CD4-positive, alpha-beta T cell treated with Interleukin-12 subunit alpha and Interleukin-12 subunit beta, for 1 hour (primary cell): ENCODE measurements around the gene PPP1R12C.

ENCODE experiments used
- DNase-seq: peaks from one replicate; pipeline ENCODE4 v3.0.0-alpha.2; 2020

The PPP1R12C gene

DNA sequence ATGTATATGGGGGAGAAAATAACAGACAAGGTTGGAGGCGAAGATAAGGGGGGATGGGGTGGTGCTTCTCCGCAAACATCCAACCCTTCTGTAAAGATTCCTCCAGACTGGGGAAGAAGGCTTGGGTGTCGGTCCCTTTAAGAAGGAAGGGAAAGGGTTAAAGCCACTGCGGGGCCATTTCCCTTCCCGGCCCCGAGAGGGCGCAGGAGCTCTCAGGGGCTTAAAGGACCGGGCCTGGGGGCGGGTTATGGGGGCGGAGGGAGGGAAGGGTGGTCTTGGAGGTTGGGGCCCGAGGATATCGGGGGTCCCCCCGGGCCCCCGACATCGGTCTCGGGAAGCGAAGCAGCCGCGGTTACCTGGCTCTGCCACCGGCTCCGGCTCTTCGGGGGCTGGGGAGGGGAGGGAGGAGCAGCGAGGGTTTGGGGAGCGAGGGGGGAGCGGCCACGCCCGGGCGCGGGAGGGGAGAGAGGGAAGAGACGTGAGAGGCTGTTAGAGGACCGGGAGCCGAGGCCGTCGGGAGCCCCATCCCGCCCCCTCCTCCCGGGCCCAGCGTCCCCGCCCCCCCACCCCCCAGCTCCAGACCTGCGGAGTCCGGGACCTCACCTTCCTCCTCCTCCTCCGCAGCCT lies 28.8 kb upstream of the PPP1R12C start:
- DNase-seq, result peak; percentile 26

DNA sequence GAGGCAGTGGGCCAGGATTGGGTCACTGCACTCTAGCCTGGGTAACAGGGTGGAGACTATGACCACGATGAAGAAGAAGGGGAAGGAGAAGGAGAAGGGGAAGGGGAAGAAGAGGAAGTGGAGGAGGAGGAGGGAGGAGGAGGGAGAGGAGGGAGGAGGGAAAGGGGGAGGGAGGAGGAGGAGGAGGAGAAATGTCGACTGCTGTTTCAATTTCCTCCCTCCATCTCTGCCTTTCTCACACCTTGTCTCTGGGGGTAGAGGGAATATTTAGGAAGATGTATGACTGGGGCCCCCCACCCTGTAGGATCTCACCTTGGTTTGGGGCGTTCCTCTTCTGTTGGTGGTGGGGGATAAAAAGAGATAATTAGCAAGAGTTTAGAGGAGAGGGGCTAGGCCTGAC lies 27.8 kb upstream of the PPP1R12C start:
- no peak for DNase-seq

DNA sequence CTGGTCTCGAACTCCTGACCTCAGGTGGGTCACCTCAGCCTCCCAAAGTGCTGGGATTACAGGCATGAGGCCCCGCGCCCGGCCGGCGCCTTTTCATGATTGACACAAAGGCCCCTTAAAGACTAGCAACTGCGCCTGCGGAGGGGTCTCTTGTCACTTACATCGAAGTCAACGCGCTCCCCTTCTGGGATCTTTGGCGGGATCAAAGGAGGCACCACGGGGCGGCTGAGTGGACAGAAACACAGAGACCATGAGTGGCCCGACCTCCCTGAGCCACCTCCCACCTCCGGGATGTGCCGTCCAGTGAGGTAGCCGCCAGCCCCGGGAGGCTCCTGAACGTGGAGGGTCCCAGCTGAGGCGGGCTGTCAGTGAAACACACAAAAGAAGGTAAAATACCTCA lies 24.3 kb upstream of the PPP1R12C start:
- DNase-seq, result no peak

DNA sequence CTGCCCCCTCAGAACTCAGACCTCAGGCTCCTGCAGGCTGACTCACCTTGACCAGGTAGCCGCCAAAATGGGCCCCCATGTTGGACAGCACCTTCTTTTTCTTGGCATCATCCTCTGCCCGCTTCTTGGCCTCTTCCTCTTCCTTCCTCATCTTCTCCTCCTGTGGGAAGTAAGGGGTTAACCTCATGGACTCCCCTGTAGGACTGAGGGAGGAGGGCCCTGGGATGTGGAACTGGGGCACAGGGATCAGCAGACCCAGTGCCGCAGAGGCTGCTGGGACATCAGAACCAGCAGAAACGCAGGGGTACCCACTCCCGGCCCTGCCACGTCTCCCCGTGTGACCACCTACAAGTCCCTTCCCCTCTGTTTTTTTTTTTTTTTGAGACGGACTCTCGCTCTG lies 20.5 kb upstream of the PPP1R12C start:
- no peak for DNase-seq

DNA sequence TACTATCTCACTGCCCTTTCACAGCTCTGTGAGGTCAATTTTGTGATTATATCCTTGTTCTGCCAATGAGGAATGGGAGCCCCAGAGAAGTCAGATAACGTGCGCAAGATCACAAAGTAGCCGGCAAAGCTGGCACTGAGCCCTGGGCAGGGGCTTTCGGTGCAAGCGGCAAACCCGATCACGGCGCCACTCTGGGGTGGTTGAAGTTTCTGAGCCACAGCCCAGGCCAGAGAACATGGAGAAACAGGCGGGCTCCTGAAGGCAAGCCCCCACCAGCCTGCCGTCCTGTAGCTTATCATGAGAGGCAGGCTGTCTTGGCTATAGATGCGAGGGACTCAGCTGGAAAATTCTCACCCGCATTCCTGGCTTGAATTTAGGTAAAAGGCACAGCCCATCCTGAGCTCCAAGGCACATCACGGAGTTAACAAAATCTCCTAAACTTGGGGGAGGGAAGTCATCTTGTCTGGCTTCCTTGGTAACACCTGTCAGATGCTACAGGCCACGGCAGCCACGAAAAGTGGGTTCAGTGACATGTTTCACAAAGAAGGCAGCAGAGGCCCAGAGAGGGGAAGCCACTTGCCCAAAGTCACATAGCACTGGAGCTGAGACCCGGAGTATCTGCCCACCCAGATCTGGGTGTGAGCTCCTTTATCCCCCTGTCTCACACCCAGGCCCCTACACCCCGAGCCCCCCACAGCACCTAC lies 19.1 kb upstream of the PPP1R12C start:
- no peak for DNase-seq

DNA sequence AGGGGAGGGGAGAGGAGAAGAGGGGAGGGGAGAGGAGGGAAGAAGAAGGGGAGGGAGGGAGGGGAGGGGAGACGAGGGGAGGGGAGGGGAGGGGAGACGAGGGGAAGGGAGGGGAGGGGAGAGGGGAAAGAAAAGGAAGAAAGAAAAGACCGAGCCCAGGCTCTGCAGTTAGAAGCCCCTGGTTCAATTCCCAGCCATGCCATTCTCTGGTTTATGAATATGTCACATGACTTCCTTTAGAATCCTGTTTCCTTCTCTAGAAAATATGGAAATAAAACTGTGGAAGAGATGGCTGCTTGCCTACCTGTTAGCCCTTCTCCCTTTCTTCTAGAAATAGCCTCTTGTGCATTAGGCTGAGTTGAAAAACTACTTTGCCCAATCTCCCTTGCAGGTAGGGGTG lies 17.3 kb upstream of the PPP1R12C start:
- no peak for DNase-seq

DNA sequence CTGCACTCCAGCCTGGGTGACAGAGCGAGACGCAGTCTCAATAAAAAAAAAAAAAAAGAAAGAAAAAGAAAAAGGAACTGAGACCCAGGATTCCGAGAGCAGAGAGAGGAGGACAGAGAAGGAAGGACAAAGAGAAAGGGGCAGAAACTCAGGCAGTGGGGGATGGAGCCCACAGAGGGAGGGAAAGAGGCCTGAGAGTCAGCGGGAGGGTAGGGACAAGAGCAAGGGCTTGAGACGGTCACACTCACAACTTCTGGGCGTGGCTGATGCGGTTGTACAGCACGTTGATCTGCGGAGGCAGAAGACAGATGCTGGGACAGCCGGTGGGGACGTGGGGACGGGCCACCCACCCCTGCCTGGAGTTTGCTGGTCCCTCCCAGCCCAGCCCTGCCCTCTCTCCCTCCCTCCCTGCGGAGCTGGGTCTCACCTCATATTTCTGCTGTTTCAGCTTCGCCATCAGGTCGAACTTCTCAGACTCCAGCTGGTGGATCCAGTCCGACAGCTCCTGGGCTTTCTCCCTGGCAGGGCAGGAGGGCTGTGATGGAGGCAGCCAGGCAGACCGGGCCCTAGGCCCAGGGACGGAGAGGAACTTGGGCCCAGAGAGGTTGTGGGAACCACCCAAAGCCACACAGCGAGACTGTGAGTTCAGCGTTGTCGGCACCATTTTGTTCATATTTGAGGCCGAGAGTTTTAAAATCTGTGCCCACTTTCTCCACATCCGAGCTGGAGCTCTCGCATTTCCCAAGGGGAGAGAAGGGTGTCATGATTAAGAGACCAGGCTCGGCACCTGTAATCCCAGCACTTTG lies 16.4 kb upstream of the PPP1R12C start:
- no peak for DNase-seq

DNA sequence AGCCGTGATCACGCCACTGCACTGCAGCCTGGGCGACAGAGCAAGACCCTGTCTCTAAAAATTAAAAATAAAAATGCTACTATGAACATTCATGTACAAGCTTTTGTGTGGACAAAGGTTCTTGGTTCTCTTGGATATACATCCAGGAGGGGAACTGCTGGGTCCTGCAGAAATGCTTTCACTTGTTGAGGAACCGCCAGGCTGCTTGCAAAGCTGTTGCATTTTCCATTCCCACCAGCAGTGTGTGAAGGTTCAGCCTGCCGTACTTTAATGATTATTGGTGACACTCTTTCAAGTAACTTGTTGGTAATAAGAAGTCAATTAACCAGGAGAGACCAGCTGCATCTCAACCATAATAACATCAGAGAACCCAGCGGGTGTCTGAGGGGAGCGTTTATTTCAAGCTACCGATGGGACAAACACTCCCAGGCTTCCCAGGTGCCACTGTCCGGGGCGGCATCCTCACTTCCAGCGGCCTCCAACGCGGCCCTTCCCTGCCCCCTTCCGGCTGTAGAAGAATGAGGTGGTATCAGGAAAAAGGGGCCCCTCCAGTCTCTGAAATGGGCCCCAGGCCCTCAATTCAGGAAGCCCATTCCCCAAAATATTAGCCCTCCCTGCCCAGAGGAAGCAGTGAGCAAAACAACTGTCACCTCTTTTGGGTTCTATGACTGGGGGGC lies 15.2 kb upstream of the PPP1R12C start:
- DNase-seq, result no peak

DNA sequence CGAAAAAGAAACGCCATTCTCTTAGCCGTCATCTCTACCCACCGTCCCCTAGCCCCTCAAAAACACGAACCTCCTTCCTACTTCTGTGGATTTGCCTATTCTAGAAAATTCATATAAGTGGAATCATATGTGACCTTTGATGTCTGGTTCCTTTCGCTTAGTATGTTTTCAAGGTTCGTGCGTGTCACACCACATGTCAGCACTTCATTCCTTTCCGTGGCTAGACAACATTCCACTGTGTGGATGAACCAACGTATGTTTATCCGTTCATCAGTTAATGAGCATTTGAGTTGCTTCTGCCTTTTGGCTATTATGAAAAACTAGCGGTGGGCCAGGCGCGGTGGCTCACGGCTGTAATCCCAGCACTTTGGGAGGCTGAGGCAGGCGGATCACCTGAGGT lies 14.0 kb upstream of the PPP1R12C start:
- no peak for DNase-seq

DNA sequence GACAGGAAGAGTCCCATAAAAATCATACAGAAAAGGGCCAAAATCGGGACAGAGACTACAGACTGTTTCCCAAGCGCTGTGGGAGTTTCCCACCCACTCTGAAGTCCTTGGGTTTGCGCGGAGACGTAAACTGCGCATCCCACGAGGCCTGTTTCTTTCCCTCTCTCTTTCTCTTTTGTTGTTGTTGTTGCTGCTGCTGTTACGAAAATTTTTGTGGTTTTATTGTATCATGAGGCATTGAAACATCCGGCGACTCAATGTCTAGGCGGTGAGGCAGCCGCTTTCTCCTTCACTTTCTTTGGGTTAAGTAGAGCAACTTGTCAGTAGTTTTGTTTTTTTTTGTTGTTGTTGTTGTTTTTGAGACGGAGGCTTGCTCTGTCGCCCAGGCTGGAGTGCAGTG lies 1.6 kb upstream of the PPP1R12C start:
- DNase-seq, result no peak

DNA sequence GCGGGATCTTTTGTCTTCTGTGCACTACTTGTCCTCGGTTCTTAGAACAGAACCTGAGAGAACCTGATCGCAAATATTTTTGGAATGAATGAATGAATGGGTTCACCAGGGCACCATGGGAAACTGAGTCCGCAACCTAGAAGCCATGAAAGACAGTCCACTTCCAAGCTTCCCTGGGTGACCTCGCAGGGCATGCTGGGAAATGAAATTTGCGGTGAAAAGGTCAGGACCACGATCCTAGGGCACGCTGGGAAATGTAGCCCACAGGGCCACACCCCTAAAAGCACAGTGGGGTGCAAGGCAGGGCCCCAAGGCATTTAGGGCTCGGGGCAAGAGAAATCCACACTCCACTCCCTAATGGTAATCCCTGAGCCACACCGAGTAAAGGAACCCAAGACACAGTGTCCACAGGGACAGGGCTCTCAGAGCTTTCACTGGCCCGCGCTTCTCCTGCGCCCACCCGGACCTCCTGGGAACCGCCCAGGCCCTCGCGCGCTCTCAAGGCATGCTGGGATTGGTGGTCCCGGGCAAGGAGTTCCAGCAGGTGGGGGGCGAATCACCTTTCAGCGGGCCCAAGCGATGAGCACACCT lies 1.1 kb upstream of the PPP1R12C start:
- peak; percentile 28 for DNase-seq

DNA sequence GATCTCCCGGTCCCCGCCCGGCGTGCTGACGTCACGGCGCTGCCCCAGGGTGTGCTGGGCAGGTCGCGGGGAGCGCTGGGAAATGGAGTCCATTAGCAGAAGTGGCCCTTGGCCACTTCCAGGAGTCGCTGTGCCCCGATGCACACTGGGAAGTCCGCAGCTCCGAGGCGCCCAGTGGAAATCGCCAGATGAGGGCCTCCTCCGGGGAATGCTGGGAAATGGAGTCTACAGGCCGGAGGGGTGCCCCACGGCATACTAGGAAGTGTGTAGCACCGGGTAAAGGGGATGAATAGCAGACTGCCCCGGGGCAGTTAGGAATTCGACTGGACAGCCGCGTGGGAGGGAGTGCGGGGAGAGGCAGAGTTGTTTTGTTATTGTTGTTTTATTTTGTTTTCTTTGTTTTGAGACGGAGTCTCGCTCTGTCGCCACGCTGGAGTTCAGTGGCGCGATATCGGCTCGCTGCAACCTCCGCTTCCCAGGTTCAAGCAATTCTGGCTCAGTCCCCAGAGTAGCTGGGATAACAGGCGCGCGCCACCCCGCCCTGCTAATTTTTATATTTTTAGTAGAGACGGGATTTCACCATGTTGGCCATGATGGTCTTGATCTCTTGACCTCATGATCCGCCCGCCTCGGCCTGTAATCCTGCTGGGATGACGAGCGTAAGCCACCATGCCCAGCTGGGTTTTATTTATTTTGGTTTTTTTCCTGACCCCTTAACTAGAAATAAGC lies 390 bp upstream of the PPP1R12C start:
- peak; percentile 98 for DNase-seq

DNA sequence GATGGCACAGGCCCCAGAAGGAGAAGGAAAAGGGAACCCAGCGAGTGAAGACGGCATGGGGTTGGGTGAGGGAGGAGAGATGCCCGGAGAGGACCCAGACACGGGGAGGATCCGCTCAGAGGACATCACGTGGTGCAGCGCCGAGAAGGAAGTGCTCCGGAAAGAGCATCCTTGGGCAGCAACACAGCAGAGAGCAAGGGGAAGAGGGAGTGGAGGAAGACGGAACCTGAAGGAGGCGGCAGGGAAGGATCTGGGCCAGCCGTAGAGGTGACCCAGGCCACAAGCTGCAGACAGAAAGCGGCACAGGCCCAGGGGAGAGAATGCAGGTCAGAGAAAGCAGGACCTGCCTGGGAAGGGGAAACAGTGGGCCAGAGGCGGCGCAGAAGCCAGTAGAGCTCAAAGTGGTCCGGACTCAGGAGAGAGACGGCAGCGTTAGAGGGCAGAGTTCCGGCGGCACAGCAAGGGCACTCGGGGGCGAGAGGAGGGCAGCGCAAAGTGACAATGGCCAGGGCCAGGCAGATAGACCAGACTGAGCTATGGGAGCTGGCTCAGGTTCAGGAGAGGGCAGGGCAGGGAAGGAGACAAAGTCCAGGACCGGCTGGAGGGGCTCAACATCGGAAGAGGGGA lies 1.1 kb downstream of the PPP1R12C start:
- peak; percentile 65 for DNase-seq

DNA sequence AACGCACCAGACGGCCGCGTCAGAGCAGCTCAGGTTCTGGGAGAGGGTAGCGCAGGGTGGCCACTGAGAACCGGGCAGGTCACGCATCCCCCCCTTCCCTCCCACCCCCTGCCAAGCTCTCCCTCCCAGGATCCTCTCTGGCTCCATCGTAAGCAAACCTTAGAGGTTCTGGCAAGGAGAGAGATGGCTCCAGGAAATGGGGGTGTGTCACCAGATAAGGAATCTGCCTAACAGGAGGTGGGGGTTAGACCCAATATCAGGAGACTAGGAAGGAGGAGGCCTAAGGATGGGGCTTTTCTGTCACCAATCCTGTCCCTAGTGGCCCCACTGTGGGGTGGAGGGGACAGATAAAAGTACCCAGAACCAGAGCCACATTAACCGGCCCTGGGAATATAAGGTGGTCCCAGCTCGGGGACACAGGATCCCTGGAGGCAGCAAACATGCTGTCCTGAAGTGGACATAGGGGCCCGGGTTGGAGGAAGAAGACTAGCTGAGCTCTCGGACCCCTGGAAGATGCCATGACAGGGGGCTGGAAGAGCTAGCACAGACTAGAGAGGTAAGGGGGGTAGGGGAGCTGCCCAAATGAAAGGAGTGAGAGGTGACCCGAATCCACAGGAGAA lies 1.9 kb downstream of the PPP1R12C start:
- no peak for DNase-seq

DNA sequence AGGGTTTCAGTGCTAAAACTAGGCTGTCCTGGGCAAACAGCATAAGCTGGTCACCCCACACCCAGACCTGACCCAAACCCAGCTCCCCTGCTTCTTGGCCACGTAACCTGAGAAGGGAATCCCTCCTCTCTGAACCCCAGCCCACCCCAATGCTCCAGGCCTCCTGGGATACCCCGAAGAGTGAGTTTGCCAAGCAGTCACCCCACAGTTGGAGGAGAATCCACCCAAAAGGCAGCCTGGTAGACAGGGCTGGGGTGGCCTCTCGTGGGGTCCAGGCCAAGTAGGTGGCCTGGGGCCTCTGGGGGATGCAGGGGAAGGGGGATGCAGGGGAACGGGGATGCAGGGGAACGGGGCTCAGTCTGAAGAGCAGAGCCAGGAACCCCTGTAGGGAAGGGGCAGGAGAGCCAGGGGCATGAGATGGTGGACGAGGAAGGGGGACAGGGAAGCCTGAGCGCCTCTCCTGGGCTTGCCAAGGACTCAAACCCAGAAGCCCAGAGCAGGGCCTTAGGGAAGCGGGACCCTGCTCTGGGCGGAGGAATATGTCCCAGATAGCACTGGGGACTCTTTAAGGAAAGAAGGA lies 2.8 kb downstream of the PPP1R12C start:
- DNase-seq, result no peak

DNA sequence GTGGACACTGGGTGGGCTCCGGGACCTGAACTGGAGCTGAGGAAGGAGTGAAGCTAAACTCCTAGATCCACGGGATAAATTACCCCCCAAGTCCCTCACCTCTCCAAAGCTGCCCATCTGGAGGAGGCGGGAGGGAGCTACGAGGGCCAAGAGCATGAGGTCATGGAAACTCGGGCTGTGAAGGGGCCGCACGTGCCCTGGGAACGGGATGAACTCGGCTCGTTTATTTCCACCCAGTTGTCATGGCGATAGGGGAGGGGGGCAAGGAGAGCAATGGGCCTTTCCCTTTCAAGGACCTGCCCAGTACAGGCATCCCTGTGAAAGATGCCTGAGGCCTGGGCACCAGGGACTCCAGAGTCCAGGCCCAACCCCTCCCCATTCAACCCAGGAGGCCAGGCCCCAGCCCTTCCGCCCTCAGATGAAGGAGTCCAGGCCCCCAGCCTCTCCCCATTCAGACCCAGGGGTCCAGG lies 3.8 kb downstream of the PPP1R12C start:
- no peak for DNase-seq

DNA sequence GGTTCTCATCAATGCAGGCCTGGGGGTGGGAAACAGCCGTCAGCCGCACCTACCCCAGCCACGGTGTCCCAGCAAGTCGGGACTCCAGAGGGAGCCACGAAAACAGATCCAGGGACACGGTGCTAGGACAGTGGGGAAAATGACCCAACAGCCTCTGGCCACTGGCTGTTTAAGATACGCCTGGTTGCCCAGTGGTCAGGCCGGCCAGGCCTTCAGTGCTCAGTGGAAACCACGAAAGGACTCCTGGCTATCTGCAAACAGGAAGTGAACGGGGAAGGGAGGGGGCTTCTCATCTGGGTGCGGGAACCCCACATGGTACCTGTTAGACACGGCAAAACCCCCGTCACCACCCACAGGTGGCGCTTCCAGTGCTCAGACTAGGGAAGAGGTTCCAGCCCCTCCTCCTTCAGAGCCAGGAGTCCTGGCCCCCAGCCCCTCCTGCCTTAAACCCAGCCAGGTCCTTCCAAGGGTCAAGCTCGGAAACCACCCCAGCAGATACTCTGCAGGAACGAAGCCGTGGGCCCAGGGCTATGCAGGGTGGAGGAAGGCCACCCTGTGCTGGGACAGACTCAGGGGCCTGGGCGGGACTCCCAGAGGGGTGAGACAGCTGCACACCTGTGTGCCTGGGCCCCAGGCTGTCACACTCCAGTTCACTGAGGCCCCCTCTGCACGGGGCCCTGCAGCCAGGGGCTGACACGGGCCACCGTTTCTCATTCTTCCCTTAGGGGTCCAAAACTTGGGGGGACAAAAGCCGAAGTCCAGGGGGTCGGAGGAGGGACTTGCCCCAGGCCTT lies 4.5 kb downstream of the PPP1R12C start:
- no peak for DNase-seq

DNA sequence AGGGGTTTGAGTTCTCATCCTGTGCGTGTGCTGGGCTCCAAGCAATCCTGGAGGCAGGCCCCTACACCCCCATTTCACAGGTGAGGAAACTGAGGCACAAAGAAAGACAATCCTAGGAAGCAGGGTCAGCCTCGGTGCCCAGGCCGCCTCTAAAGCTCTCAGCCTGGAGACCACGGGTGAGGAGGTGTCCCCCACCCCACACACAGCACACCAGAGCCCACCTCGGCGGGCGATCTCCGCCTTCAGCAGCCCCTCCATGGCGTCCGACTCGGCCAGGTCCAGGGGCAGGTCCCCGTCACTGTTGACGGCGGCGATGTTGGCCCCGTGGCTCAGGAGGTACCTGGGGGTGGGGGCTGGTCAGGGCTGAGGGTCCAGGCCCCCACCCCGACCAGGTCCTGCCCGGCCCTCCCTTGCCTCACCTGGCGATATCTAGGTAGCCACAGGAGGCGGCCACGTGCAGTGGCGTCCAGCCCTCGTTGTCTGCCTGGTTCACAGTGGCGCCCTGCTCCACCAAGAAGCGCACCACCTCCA lies 5.1 kb downstream of the PPP1R12C start:
- DNase-seq, result no peak

DNA sequence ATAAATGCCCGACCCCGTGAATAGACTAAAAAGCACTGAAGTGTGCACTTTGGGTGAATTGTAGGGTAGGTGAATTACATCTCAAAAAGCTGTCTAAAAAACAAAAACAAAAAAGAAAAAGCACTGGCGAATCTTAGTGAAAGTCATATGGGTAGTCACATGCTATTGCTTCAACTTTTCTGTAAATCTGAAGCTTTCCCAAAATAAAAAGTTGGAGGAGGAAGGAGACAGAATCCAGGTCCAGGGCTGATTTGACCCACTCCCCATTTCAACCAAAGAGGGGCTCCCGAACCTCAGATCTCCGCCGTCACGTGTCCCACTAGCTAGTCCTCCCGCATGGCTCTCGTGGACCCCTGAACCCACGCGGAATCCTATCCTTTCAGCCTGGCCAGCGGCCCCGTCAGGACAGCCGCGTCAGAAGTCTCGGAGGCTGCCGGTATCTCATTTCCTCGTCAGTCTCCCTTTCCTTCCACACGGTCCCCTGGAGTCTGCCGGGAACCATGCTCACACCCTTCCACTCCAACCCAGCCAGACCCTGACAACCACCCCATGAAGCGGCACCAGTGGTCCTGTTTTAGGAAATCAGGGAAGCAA lies 6.1 kb downstream of the PPP1R12C start:
- DNase-seq, result no peak
